HK-2 (cell line): Measurements from ENCODE around the gene TIMM17B.

Experiments used
- DNase-seq: peaks from one replicate; pipeline ENCODE4 v3.0.0-alpha.2; 2018; ENCODE audit not compliant: unreplicated experiment

The TIMM17B gene

GRCh38 chrX:48897625-48898306 is at the start of gene TIMM17B, which contains the start of gene PQBP1:
Gene TIMM17B, minus strand, starts transcription at chrX:48897768. Its CDS starts 19 bp downstream, at chrX:48897749.
Gene PQBP1, plus strand, starts transcription at chrX:48897930. Its CDS starts 580 bp downstream, at chrX:48898510.
- DNase-seq = peak; percentile 88

GRCh38 chrX:48945517-48946348 is 48.2 kb upstream of the TIMM17B start:
- peak; percentile 28 for DNase-seq

DNA sequence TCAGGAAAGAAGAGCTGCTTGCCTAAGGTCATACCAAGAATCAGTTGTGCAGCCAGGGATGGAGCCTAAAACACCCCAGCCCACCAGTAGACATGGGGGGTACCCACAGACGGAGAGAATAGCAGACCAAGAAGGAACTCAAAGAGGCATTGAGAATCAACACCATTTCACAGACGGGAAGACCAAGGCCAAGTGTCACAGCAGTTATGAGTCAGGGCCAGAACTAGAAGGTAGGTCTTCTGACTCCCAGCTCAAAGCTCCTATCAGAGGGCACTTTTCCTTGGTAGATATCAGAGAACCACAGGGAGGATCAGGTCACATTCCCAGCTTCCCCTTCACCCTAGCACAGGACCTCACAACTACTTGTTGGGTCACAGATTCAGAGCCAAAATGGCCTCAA is 45.3 kb upstream of the TIMM17B start:
- DNase-seq = no peak

DNA sequence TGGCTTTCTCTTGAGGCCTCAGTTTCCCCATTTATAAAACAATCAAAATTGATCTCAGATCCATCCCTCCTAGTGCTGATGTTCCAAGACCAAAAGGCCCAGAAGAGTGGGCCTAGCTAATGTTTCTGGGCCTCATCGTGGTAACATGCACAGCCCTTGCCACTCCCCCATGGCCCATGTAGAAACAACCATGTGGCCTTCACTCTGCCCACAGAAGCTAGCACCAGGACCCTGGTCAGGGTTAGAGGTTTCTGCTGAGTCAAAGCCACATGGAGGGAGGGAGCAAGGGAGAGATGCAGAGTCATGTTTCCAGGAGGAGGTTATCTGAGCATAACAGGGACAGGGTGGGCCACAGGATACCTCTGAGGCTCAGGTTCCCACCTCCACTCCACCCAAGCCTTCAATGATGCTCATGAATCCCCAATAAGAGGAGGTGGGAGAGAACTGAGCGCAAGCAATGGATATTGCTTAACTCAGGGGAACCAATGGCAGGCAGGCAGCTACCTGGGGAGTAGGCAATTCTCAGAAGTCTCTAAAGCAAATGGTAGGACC is 42.9 kb upstream of the TIMM17B start:
- DNase-seq = no peak

DNA sequence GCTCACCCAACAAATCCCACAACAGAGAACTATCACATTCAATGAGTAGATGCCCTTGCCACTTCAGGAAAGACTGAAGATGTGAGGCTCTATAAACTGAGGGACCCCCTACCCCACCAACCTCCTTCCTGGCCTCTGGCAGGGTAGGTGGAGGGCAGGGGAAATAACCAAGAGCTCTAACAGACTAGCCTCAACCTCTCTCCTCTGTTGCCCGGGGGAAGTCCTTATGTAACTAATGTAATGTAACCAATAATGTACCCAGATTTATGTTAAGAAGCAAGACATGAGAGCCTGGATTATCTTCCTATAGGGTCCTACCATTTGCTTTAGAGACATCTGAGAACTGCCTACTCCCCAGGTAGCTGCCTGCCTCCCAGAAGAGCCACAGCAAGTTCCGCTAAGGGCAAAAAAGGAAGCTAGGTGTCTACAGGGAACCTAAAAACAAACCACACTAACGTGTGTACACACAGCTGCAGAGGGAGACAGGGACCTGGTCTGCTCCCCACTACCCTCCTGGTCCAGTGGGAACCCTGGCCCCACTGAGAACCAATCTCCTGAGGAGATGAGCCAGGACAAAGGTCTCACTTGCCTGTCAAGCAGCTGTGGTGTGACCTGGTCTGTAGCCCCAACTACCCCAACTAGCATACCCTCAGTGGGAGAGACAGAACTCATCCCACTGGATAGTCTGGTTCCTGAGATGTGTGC is 42.1 kb upstream of the TIMM17B start:
- no peak for DNase-seq

DNA sequence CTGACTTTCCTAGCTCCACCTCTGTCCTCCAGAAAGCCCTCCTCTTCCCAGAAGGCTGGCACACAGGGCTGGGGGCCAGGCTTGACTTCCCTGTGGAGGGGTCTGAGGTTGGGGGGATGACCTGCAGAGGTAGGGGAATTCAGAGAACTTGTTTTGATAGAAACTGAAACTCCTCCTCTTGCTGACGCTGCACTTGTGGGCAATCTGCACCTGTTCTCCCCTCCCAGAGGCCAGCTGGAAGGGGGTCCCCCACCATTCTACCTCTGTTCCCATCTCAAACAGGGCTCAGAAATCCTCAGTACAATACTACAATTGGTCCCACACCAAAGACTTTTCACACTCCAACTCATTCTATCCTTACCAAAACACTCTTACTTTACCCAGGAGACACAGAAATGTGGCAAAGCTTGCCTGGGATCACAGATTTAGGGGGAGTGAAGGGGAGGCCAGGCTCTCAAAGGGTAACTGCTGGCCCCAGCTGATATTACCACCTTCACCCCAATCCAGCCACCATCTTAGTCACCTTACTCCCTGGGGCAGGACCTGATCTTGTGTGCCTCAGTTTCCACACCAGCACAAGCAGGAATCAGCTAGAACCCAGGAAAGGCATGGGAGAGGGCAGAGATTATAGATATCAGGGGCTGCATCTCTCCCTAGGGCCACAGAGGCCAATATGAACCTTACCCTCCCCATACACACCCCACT is 41.3 kb upstream of the TIMM17B start:
- no peak for DNase-seq

DNA sequence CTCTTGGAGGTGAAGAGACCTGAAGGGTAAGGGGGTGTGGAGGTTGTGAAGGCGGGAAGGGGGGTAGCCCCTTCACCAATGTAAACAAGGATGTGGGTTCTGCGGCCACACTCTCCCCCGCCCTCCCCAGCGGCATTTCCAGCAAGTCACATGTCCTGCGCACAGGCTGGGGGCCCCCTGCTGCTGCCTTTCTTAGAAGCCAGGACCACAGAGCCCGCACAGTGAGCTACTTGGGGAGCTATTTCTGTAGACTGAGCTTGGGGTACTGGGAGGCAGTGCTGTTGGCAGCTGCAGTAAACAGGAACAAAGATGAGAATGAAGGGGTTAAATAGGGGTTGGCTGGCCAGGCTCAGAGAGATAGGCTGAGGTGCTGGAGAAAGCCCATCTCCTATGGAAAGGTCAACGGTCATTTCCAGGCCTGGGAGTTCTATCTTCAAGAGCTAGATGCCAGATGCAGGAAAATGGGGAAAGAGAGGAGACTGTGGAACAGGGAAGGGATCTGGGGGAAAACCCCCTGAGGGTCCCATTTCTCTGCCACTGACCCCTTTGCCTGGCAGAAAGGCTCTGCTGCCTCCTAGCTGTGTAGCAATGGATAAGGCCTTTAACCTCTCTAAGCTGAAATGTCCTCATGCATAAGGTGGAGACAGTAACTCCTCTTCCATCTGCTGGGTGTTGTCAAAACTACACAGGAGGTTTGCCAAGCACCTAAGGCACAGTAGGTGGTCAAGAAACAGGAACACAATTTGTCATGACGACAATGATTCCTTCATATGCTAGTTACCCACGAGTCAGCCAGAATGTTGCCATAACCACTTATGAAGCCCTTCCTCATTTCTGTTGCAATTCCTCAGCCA is 39.7 kb upstream of the TIMM17B start:
- DNase-seq = no peak

GRCh38 chrX:48936429-48937053 is 39.0 kb upstream of the TIMM17B start:
- DNase-seq = no peak

- no peak for DNase-seq
These were observed 37.7 kb upstream of the TIMM17B start for GRCh38 chrX:48935301-48935670.

GRCh38 chrX:48934581-48935300 is 37.2 kb upstream of the TIMM17B start:
- DNase-seq = no peak

DNA sequence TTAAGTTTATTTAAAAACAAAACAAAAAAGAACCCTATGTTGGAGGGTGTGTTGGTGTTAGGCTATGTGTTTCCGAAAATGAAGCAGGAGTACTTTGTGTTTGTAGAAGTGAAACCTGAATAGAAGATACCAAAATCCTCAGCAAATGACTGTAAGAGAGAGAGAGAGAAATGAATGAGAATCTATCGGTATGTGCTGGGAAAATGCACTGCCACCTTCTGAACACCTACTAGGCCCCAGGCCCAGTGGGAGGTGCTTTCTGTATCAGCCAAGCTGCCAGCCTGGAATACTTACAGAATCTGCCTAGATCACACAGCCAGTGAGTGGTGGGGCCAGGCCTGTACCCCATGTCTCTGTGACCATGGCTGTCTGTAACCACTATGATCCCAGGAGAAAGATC is 36.2 kb upstream of the TIMM17B start:
- no peak for DNase-seq

GRCh38 chrX:48927736-48928382 is 30.3 kb upstream of the TIMM17B start:
- DNase-seq = no peak

GRCh38 chrX:48927123-48927522 is 29.6 kb upstream of the TIMM17B start:
- no peak for DNase-seq

- DNase-seq = no peak
These were observed 26.7 kb upstream of the TIMM17B start for GRCh38 chrX:48924270-48924669.

- no peak for DNase-seq
These were observed 26.2 kb upstream of the TIMM17B start for GRCh38 chrX:48923771-48924170.

- DNase-seq = no peak
These were observed 23.1 kb upstream of the TIMM17B start for GRCh38 chrX:48920718-48921104.

DNA sequence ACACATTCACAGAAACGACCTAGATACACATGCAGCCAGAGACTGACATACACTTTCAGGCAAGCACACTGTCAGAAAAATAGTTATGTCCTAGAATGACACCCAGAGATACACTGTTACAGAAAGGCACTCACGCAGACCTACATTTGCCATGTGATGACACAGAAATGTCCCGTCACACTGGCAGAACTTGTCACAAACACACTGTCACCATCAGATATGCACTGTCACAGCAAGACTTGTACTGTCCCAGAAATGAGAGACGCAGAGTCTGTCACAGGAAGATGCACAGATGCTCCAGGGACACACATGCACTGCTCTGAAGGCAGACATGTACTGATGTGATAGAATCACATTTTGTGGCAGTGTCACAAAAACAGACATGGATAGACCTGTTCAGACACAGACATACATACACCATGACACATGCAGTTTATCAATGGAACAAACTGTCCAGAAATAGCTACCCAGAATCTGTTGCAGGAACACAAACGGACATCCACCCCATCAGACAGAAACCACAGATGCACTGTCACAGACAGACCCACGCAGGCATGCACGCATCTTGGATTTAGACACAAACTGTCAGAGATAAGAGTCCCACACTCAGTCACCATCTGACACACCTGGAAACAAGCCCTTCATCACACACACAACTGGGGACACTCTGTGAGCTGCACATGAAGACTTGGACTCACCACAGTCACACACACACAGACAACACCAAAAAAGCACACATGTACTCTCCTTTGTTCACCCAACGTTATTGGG is 22.6 kb upstream of the TIMM17B start:
- DNase-seq = no peak

DNA sequence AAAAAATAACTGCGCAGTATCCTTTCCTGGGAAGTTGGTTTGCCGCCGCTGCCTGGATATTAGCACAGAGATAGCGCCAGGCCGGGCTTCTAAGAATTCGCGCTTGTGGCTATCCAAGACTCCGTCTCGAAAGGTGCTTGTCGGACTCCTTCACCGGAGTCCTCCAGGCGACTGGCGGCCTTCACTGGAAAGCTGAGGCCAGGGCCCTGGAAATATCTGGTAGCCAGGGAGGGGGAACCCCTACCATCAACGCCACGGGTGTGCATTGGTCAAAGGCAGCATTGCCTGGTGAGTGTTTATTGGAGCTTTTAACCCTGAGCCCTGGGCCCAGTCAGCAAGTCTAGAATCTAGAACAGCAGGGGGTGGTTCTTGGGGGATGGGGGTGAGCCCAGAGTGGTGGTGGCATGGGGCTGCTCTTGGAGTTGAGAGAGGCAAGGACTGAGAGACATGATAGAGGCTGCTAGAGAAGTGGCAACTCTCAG is 21.8 kb upstream of the TIMM17B start:
- no peak for DNase-seq
